ENCODE results near the gene RBBP6. TPM values are rescaled to one million over a fixed set of nuclear protein-coding genes. Genes with fewer than 3 reads are reported as not detected.

RBBP6 gene
- total RNA-seq, 1 donor from 2014 or later: 52.3 TPM

DNA sequence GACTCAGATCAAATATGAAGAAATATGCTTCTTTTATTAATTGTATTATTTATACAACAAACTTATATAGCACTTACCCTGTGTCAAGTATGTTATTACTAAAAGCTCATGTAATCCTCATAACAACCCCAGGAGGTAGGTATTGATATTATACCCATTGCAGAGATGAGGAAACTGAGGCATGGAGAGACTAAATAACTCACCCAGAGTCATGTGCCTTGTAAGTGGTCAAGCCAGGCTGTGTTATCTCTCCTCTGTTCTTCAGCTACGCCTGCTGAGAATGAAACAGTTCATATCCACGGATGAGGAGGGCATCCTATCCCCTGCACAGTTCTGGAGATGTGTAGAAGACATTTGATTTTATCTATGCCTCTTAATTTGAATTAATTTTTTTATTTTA, 78.1 kb downstream of the RBBP6 start:
- Histone ChIP-seq H3K27me3 (ENCODE audit: control insufficient read depth, insufficient read depth, low read length) (no peaks in the 10 kb centered on the region), H3K36me3 (ENCODE audit: control insufficient read depth, insufficient read depth, low read length) (no peaks in the 10 kb centered on the region), H3K4me3 (ENCODE audit: low read depth, low read length) (no peak overlapping the region)
- TF ChIP-seq, protein P1, sequence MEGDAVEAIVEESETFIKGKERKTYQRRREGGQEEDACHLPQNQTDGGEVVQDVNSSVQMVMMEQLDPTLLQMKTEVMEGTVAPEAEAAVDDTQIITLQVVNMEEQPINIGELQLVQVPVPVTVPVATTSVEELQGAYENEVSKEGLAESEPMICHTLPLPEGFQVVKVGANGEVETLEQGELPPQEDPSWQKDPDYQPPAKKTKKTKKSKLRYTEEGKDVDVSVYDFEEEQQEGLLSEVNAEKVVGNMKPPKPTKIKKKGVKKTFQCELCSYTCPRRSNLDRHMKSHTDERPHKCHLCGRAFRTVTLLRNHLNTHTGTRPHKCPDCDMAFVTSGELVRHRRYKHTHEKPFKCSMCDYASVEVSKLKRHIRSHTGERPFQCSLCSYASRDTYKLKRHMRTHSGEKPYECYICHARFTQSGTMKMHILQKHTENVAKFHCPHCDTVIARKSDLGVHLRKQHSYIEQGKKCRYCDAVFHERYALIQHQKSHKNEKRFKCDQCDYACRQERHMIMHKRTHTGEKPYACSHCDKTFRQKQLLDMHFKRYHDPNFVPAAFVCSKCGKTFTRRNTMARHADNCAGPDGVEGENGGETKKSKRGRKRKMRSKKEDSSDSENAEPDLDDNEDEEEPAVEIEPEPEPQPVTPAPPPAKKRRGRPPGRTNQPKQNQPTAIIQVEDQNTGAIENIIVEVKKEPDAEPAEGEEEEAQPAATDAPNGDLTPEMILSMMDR (IDR thresholded peaks at IDR 0.05; ENCODE audit: insufficient read depth, low read length, poor library complexity, severe bottlenecking): no peak
- DNase-seq (ENCODE audit: low read depth): no peak

Other genes with a start within 250 kb of the RBBP6 start
- 17.5 and 18.4 TPM in 2 replicates for gene TNRC6A, start 190.1 kb downstream of the RBBP6 start, total RNA-seq